Measurements from ENCODE around the gene MC2R. TPM values are rescaled to one million over a fixed set of nuclear protein-coding genes. Genes with fewer than 3 reads are reported as not detected.

MC2R gene
- polyA plus RNA-seq, 1 donor from 2014 or later, result not detected

DNA sequence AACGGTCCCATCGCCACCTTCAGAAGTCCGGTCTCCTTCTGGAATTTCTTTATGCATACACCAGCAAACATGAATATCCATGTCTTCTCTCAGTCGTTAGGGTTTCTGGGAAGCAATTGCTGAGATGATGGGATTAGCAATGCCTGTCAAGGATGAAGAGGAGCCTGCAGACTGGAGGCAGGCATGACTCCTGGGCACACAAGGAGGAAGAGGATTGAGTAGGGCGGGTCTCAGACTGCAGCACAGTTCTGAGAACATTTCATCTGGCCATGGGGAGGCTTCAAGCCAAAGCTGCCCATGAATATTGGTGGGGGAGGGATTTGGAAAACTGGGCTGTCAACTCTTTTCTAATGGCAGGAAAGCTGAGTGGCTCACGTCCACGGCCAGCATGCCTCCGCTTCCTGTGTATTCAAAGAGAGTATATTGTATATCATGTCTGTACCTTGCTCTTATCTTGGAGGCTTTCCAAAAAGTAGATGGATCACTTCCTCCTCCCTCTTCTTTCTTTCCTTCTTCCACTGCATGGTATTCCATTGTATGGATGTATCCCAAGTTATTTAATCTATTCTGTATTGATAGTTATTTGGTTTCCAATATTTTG is 24.5 kb downstream of the MC2R start:
- Histone ChIP-seq H3K9me3 (ENCODE audit: low read length) (no peaks in the 10 kb centered on the region), H3K9ac (ENCODE audit: low read length) (no peak overlapping the region), H4K20me1 (ENCODE audit: insufficient read depth) (no peaks in the 10 kb centered on the region), H3F3A (ENCODE audit: insufficient read depth, low read length, poor library complexity, severe bottlenecking) (no peaks in the 10 kb centered on the region), H3K4me3 (ENCODE audit: low read length) (no peak overlapping the region), H3K27ac (ENCODE audit: low read length) (no peak overlapping the region), H3K79me2 (replicated peaks; ENCODE audit: insufficient read depth, low read length) (no peaks in the 10 kb centered on the region), H3K9me2 (ENCODE audit: insufficient read depth, low read length) (no peaks in the 10 kb centered on the region), H3K4me2 (ENCODE audit: low read length) (no peak overlapping the region), H2AFZ (ENCODE audit: low read depth, low read length) (no peak overlapping the region), H3K27me3 (ENCODE audit: insufficient read depth, low read depth, low read length) (no peaks in the 10 kb centered on the region), H3K36me3 (ENCODE audit: insufficient read depth, low read length) (no peaks in the 10 kb centered on the region)
- TF ChIP-seq EZH2 (IDR thresholded peaks at IDR 0.05; ENCODE audit: borderline replicate concordance, insufficient read depth, low read length, poor library complexity, severe bottlenecking), result no peak
- TF ChIP-seq EP300 (conservative IDR thresholded peaks at IDR 0.05; ENCODE audit: poor library complexity, severe bottlenecking), result no peak
- no peak for TF ChIP-seq MXI1 (conservative IDR thresholded peaks at IDR 0.05; ENCODE audit: poor library complexity, severe bottlenecking)
- no peak for TF ChIP-seq RAD21 (conservative IDR thresholded peaks at IDR 0.05)
- no peak for TF ChIP-seq TAF1 (IDR thresholded peaks at IDR 0.05; ENCODE audit: low read depth)
- no peak for TF ChIP-seq POLR2AphosphoS5 (IDR thresholded peaks at IDR 0.05)
- TF ChIP-seq, protein P1, sequence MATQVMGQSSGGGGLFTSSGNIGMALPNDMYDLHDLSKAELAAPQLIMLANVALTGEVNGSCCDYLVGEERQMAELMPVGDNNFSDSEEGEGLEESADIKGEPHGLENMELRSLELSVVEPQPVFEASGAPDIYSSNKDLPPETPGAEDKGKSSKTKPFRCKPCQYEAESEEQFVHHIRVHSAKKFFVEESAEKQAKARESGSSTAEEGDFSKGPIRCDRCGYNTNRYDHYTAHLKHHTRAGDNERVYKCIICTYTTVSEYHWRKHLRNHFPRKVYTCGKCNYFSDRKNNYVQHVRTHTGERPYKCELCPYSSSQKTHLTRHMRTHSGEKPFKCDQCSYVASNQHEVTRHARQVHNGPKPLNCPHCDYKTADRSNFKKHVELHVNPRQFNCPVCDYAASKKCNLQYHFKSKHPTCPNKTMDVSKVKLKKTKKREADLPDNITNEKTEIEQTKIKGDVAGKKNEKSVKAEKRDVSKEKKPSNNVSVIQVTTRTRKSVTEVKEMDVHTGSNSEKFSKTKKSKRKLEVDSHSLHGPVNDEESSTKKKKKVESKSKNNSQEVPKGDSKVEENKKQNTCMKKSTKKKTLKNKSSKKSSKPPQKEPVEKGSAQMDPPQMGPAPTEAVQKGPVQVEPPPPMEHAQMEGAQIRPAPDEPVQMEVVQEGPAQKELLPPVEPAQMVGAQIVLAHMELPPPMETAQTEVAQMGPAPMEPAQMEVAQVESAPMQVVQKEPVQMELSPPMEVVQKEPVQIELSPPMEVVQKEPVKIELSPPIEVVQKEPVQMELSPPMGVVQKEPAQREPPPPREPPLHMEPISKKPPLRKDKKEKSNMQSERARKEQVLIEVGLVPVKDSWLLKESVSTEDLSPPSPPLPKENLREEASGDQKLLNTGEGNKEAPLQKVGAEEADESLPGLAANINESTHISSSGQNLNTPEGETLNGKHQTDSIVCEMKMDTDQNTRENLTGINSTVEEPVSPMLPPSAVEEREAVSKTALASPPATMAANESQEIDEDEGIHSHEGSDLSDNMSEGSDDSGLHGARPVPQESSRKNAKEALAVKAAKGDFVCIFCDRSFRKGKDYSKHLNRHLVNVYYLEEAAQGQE (IDR thresholded peaks at IDR 0.05; ENCODE audit: borderline replicate concordance), result no peak
- TF ChIP-seq SMC3 (conservative IDR thresholded peaks at IDR 0.05; ENCODE audit: poor library complexity), result no peak
- TF ChIP-seq, protein P2, sequence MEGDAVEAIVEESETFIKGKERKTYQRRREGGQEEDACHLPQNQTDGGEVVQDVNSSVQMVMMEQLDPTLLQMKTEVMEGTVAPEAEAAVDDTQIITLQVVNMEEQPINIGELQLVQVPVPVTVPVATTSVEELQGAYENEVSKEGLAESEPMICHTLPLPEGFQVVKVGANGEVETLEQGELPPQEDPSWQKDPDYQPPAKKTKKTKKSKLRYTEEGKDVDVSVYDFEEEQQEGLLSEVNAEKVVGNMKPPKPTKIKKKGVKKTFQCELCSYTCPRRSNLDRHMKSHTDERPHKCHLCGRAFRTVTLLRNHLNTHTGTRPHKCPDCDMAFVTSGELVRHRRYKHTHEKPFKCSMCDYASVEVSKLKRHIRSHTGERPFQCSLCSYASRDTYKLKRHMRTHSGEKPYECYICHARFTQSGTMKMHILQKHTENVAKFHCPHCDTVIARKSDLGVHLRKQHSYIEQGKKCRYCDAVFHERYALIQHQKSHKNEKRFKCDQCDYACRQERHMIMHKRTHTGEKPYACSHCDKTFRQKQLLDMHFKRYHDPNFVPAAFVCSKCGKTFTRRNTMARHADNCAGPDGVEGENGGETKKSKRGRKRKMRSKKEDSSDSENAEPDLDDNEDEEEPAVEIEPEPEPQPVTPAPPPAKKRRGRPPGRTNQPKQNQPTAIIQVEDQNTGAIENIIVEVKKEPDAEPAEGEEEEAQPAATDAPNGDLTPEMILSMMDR (IDR thresholded peaks at IDR 0.05; ENCODE audit: poor library complexity, severe bottlenecking), result no peak

DNA sequence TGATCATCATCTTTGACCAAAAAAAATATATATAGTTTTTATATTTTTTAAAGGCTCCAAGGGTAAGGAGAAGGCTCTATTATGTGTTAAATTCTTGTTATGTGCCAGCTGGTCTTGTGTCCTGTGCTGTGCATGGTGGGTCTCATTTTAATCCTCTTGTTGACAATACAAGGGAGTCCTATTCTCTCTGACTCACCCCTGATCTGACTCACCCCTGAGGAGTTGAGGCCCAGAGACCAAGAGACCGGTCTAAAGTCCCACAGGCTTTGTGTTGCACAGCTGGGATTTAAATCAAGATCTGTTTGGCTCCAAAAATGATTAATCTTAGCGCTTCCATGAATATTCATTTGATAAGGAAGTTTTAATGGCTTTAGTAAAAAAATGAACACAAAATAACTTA is 25.7 kb downstream of the MC2R start:
- Histone ChIP-seq H3K36me3 (ENCODE audit: insufficient read depth, low read length) (no peaks in the 10 kb centered on the region), H3F3A (ENCODE audit: insufficient read depth, low read length, poor library complexity, severe bottlenecking) (no peaks in the 10 kb centered on the region), H4K20me1 (ENCODE audit: insufficient read depth) (no peaks in the 10 kb centered on the region), H3K4me2 (ENCODE audit: low read length) (no peak overlapping the region), H3K27ac (ENCODE audit: low read length) (no peak overlapping the region), H3K9me3 (ENCODE audit: low read length) (no peaks in the 10 kb centered on the region), H3K27me3 (ENCODE audit: insufficient read depth, low read depth, low read length) (no peaks in the 10 kb centered on the region), H3K4me3 (ENCODE audit: low read length) (no peak overlapping the region), H2AFZ (ENCODE audit: low read depth, low read length) (no peak overlapping the region), H3K9ac (ENCODE audit: low read length) (no peak overlapping the region), H3K9me2 (ENCODE audit: insufficient read depth, low read length) (no peaks in the 10 kb centered on the region), H3K79me2 (replicated peaks; ENCODE audit: insufficient read depth, low read length) (no peaks in the 10 kb centered on the region)
- no peak for TF ChIP-seq SMC3 (conservative IDR thresholded peaks at IDR 0.05; ENCODE audit: poor library complexity)
- TF ChIP-seq, protein P1 (IDR thresholded peaks at IDR 0.05; ENCODE audit: borderline replicate concordance), result no peak
- TF ChIP-seq, protein P2 (IDR thresholded peaks at IDR 0.05; ENCODE audit: poor library complexity, severe bottlenecking), result no peak
- no peak for TF ChIP-seq TAF1 (IDR thresholded peaks at IDR 0.05; ENCODE audit: low read depth)
- TF ChIP-seq POLR2AphosphoS5 (IDR thresholded peaks at IDR 0.05), result no peak
- TF ChIP-seq EP300 (conservative IDR thresholded peaks at IDR 0.05; ENCODE audit: poor library complexity, severe bottlenecking), result no peak
- no peak for TF ChIP-seq EZH2 (IDR thresholded peaks at IDR 0.05; ENCODE audit: borderline replicate concordance, insufficient read depth, low read length, poor library complexity, severe bottlenecking)
- no peak for TF ChIP-seq RAD21 (conservative IDR thresholded peaks at IDR 0.05)
- no peak for TF ChIP-seq MXI1 (conservative IDR thresholded peaks at IDR 0.05; ENCODE audit: poor library complexity, severe bottlenecking)
